Mesothelial cell of epicardium (in vitro differentiated cells): ENCODE measurements around the gene RCAN1. TPM values are rescaled to one million over a fixed set of nuclear protein-coding genes. Genes with fewer than 3 reads are reported as not detected.
"Not testable (repeated sequence)": the region's sequence is repeated elsewhere in the genome, so short reads cannot be mapped to it uniquely, and the experiment has no call there.

Experiments
- DNase-seq, 2 experiments: peaks; one replicate each; pipeline ENCODE4 v3.0.0; 2021; ENCODE audit warnings: low spot score in 2 of 2; ENCODE audit not compliant: unreplicated experiment in 2 of 2
- H3K27ac Mint-ChIP-seq: 2 replicates; pipeline ENCODE4 v1.8.0; 2021; ENCODE audit warnings: mixed read lengths
- H3K27me3 Mint-ChIP-seq: 2 replicates; pipeline ENCODE4 v1.8.0; 2021; ENCODE audit warnings: low read depth, mixed read lengths
- H3K36me3 Mint-ChIP-seq: 2 replicates; pipeline ENCODE4 v1.8.0; 2021; ENCODE audit warnings: mixed read lengths
- H3K4me1 Mint-ChIP-seq: 2 replicates; pipeline ENCODE4 v1.8.0; 2021; ENCODE audit warnings: mixed read lengths
- H3K4me3 Mint-ChIP-seq: 2 replicates; pipeline ENCODE4 v1.8.0; 2021; ENCODE audit warnings: mild to moderate bottlenecking, moderate library complexity, mixed read lengths
- H3K9me3 Mint-ChIP-seq: 2 replicates; pipeline ENCODE4 v1.8.0; 2021; ENCODE audit warnings: mixed read lengths
- CTCF ChIP-seq: fragments of 200-600 bp; sonication (generic); IDR thresholded peaks from one replicate; pipeline ENCODE4 v1.5.0; 2021; ENCODE audit warnings: antibody characterized with exemption; ENCODE audit not compliant: unreplicated experiment
- total RNA-seq: library from RNA; stranded (reverse); gene quantifications from 3 replicates; pipeline ENCODE4 v1.2.1, GENCODE V29; 2021

The RCAN1 gene
- total RNA-seq, 1 donor from 2014 or later, result 14.8 TPM

DNA sequence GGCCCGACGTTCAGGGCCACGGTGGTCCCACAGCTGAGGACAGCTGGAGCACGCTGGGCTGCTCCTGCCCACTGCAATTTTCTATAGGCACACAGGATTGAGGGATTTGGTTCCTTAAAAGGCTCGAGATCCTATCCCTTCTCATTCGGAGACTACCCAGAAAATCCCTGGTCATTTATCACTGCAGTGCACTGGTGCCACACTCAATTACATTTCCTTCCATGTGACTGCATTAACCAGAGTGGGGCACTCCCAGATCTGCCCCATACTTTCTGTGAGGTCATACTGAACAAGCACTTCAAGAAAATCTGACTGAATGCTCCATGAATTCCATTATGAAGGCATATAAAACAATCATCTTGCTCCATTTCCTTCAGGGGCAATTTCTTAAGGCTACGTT is 53.1 kb downstream of the RCAN1 start:
- Mint-ChIP-seq H3K27ac (no peak overlapping the region), H3K36me3 (no peaks in the 10 kb centered on the region), H3K4me1 (peaks cover 5% of the 10 kb centered on the region), H3K4me3 (no peak overlapping the region), H3K9me3 (no peaks in the 10 kb centered on the region), H3K27me3 (no peaks in the 10 kb centered on the region)
- DNase-seq, result no peak
- TF ChIP-seq CTCF, result no peak

DNA sequence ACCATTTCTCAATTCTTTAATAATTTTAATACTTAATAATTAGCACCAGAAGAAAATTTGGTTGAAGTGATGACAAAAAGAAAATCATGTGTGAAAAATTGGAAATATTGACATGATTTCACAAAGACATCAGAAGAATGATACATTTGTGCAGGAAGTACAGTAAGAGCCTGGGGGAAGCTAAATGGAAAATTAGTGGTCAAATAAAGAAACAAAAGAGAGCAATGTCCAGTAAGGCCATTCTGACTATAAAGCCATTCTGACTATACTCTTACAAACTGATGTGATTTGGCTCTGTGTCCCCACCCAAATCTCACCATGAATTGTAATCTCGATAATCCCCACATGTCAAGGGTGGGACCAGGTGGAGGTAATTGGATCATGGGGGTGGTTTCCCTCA is 54.3 kb downstream of the RCAN1 start:
- peaks cover 5% of the 10 kb centered on the region for H3K4me1 Mint-ChIP-seq
- DNase-seq, result no peak
- no peaks in the 10 kb centered on the region for H3K36me3 Mint-ChIP-seq
- H3K9me3 Mint-ChIP-seq, result no peaks in the 10 kb centered on the region
- H3K4me3 Mint-ChIP-seq, result no peak overlapping the region
- no peak overlapping the region for H3K27ac Mint-ChIP-seq
- TF ChIP-seq CTCF, result no peak
- no peaks in the 10 kb centered on the region for H3K27me3 Mint-ChIP-seq

DNA sequence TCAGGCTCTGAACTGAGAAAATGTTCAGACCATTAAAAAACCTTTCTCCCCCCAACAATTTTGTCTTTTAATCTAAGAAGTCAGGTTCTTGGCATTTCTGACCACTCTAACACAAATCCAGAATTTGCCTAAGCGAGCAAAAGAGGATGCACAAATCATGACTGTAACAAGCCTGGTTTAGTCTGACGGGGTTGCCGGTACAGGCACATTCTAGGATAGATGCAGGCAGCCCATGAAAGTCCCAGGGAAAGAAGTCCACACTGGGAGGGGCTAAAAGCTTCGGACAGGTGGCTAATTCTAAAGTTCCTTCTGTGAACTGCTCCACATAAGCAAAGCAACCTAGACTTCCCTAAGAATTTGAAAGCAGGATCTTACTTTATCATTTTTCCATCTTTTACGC is 54.9 kb downstream of the RCAN1 start:
- H3K4me1 Mint-ChIP-seq, result peaks cover 5% of the 10 kb centered on the region
- peaks cover 2% of the 10 kb centered on the region for H3K9me3 Mint-ChIP-seq
- H3K36me3 Mint-ChIP-seq, result peaks cover 2% of the 10 kb centered on the region
- no peak overlapping the region for H3K4me3 Mint-ChIP-seq
- no peaks in the 10 kb centered on the region for H3K27me3 Mint-ChIP-seq
- TF ChIP-seq CTCF, result no peak
- H3K27ac Mint-ChIP-seq, result no peak overlapping the region
- DNase-seq, result no peak

DNA sequence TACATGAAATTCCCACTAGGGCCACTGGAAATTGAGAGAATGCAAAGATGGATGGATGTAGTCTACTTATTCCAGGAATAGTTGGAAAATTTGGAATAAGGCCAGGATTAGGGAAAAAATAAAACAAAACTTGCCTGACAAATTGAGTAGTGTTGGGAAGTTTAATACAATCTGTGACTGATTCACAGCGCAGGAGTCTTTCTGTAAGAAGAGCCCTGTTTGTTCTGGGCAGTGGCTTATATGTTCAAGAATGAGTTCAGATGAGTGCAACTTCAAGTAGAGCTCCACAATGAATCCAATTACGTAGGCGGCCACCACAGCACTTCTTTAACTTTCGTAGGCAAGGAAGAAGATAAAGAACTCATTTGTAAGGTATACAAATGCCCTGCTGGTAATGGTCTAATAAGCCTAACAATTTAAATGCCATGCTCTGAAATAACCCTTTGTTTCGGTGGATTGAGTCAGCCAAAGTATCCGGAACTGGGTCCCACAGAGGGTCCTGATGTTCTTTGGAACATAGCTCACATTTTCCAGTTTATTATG is 55.8 kb downstream of the RCAN1 start:
- TF ChIP-seq CTCF, result no peak
- no peak overlapping the region for H3K27ac Mint-ChIP-seq
- peaks cover 11% of the 10 kb centered on the region for H3K9me3 Mint-ChIP-seq
- H3K4me3 Mint-ChIP-seq, result no peak overlapping the region
- H3K4me1 Mint-ChIP-seq, result peaks cover 5% of the 10 kb centered on the region
- H3K27me3 Mint-ChIP-seq, result no peaks in the 10 kb centered on the region
- H3K36me3 Mint-ChIP-seq, result peaks cover 8% of the 10 kb centered on the region
- DNase-seq, result no peak

GRCh38 chr21:34558166-34558565 is 56.7 kb downstream of the RCAN1 start:
- Mint-ChIP-seq H3K4me3 (no peak overlapping the region), H3K9me3 (peaks cover 12% of the 10 kb centered on the region), H3K4me1 (peaks cover 10% of the 10 kb centered on the region), H3K27ac (no peak overlapping the region), H3K36me3 (peaks cover 9% of the 10 kb centered on the region), H3K27me3 (no peaks in the 10 kb centered on the region)
- TF ChIP-seq CTCF, result no peak
- DNase-seq, result no peak

- H3K27me3 Mint-ChIP-seq, result no peaks in the 10 kb centered on the region
- H3K4me3 Mint-ChIP-seq, result no peak overlapping the region
- no peak for TF ChIP-seq CTCF
- peaks cover 9% of the 10 kb centered on the region for H3K36me3 Mint-ChIP-seq
- H3K4me1 Mint-ChIP-seq, result peaks cover 17% of the 10 kb centered on the region
- DNase-seq, result no peak
- no peak overlapping the region for H3K27ac Mint-ChIP-seq
- peaks cover 12% of the 10 kb centered on the region for H3K9me3 Mint-ChIP-seq
Measured at GRCh38 chr21:34557261-34557660, 57.7 kb downstream of the RCAN1 start.

- H3K27ac Mint-ChIP-seq, H3K27me3 Mint-ChIP-seq, H3K4me3 Mint-ChIP-seq, DNase-seq, H3K36me3 Mint-ChIP-seq: not testable (repeated sequence)
- Mint-ChIP-seq H3K9me3 (peaks cover 22% of the 10 kb centered on the region), H3K4me1 (peaks cover 21% of the 10 kb centered on the region)
Measured at GRCh38 chr21:34554670-34555069, 60.2 kb downstream of the RCAN1 start.
